Raji (cell line): ENCODE measurements around the gene CYGB.

Experiments used
- POLR2A ChIP-seq: IDR thresholded peaks from 2 replicates; pipeline ENCODE4 v1.6.1; 2011; ENCODE audit warnings: low read depth, low read length, control low read depth; ENCODE audit not compliant: insufficient read depth

The CYGB gene

GRCh38 chr17:76536511-76537287, 810 bp downstream of the CYGB start:
- TF ChIP-seq POLR2A: no peak

GRCh38 chr17:76535788-76536510, 1.6 kb downstream of the CYGB start:
- no peak for TF ChIP-seq POLR2A

GRCh38 chr17:76534831-76535732, 2.4 kb downstream of the CYGB start:
- no peak for TF ChIP-seq POLR2A

- TF ChIP-seq POLR2A: no peak
Measured at GRCh38 chr17:76532072-76532651, 5.3 kb downstream of the CYGB start.

- TF ChIP-seq POLR2A: no peak
Measured at GRCh38 chr17:76531486-76532038, 5.9 kb downstream of the CYGB start.

GRCh38 chr17:76530811-76531485, 6.6 kb downstream of the CYGB start:
- TF ChIP-seq POLR2A: no peak

- no peak for TF ChIP-seq POLR2A
Measured at GRCh38 chr17:76530095-76530723, 7.3 kb downstream of the CYGB start.

- TF ChIP-seq POLR2A: no peak
Measured at GRCh38 chr17:76529224-76530094, 8.1 kb downstream of the CYGB start.

- no peak for TF ChIP-seq POLR2A
Measured at GRCh38 chr17:76528528-76529223, 8.8 kb downstream of the CYGB start.

- no peak for TF ChIP-seq POLR2A
Measured at GRCh38 chr17:76528156-76528527, 9.4 kb downstream of the CYGB start.

GRCh38 chr17:76527430-76528111, 9.9 kb downstream of the CYGB start:
- no peak for TF ChIP-seq POLR2A
